HepG2 (cell line): ENCODE results near the gene TMEM240. TPM values are rescaled to one million over a fixed set of nuclear protein-coding genes. Genes with fewer than 3 reads are reported as not detected.

ENCODE experiments used
- ASH2L ChIP-seq: fragments of 300-600, 200-600 bp; sonication (generic); IDR thresholded peaks from 2 replicates; pipeline ENCODE4 v1.7.0; 2017; ENCODE audit warnings: low read depth, mild to moderate bottlenecking, moderate library complexity, mixed read lengths, low read length; ENCODE audit not compliant: insufficient read length
- DNMT3B ChIP-seq: conservative IDR thresholded peaks from 2 replicates; pipeline ENCODE4 v1.6.1; 2016; ENCODE audit warnings: missing biosample characterization, control low read depth
- GATAD1 ChIP-seq: IDR thresholded peaks from 2 replicates; pipeline ENCODE4 v1.6.1; 2016; ENCODE audit warnings: missing genetic modification reagents, missing compliant biosample characterization
- HMG20A ChIP-seq: IDR thresholded peaks from 2 replicates; pipeline ENCODE4 v1.6.1; 2016; ENCODE audit warnings: borderline replicate concordance
- HNRNPK ChIP-seq: fragments of 200-400 bp; formaldehyde crosslinking; IDR thresholded peaks from 2 replicates; pipeline ENCODE4 v1.6.1; 2018; ENCODE audit warnings: low read length, low read depth, moderate library complexity, mild to moderate bottlenecking; ENCODE audit not compliant: poor library complexity, severe bottlenecking
- NONO ChIP-seq, 2 experiments: fragments of 450-650 bp in 1 of 2; sonication (generic) in 1 of 2; formaldehyde crosslinking in 1 of 2; IDR thresholded peaks in 1 of 2; conservative IDR thresholded peaks in 1 of 2; 2 replicates each; pipeline versions ENCODE4 v1.6.1 to v1.8.0; 2017 to 2022; ENCODE audit warnings: mild to moderate bottlenecking in 1 of 2, missing genetic modification reagents in 1 of 2, moderate library complexity in 1 of 2
- RARG ChIP-seq: sonication (generic); formaldehyde crosslinking; IDR thresholded peaks from 2 replicates; pipeline ENCODE4 v1.4.0; 2020; ENCODE audit warnings: low read depth, mild to moderate bottlenecking, missing genetic modification reagents
- ZNF441 ChIP-seq: sonication (generic); formaldehyde crosslinking; IDR thresholded peaks from 2 replicates; pipeline ENCODE4 v1.7.0; 2021; ENCODE audit warnings: missing genetic modification reagents, borderline replicate concordance
- ZNF709 ChIP-seq: sonication (generic); formaldehyde crosslinking; IDR thresholded peaks from 2 replicates; pipeline ENCODE4 v1.5.0; 2020; ENCODE audit warnings: mild to moderate bottlenecking, missing genetic modification reagents
- ZNF782 ChIP-seq: sonication (generic); formaldehyde crosslinking; IDR thresholded peaks from 2 replicates; pipeline ENCODE4 v1.4.0; 2020; ENCODE audit warnings: missing genetic modification reagents, mild to moderate bottlenecking, borderline replicate concordance
- polyA plus RNA-seq, 8 experiments: library from polyadenylated mRNA; depleted of rRNA in 3 of 8; stranded (reverse) in 7 of 8; unstranded in 1 of 8; fragments of >200 nt; fragmentation: Illumina TruSeq in 4 of 8; extraction: Trizol in 4 of 8; gene quantifications; 2 replicates each; pipeline versions ENCODE4 v1.2.1 to v1.2.3, GENCODE V29; 2011 to 2016; ENCODE audit warnings: low read depth in 4 of 8, missing spikeins in 1 of 8, mixed read lengths in 1 of 8; ENCODE audit not compliant: insufficient read depth in 1 of 8
- total RNA-seq, 5 experiments: library from RNA; depleted of rRNA; stranded (reverse); fragments of >200 nt; fragmentation: Illumina TruSeq; extraction: Trizol; gene quantifications; 2 replicates each; pipeline ENCODE4 v1.2.3, GENCODE V29; 2016; ENCODE audit warnings: low read depth in 1 of 5
- TF ChIP-seq, protein P1 (sequence below), 2 experiments: sonication (generic) in 1 of 2; formaldehyde crosslinking in 1 of 2; IDR thresholded peaks; 2 replicates each; pipeline versions ENCODE4 v1.4.0 to v1.6.1; 2016 to 2020; ENCODE audit warnings: borderline replicate concordance in 1 of 2, low read depth in 1 of 2, mild to moderate bottlenecking in 1 of 2, missing genetic modification reagents in 1 of 2
- TF ChIP-seq, protein P2 (sequence below): sonication (generic); formaldehyde crosslinking; IDR thresholded peaks from 2 replicates; pipeline ENCODE4 v1.5.0; 2020; ENCODE audit warnings: mild to moderate bottlenecking, missing genetic modification reagents, borderline replicate concordance
- TF ChIP-seq, protein P3 (sequence below): IDR thresholded peaks from 2 replicates; pipeline ENCODE4 v1.6.1; 2016; ENCODE audit warnings: control low read depth
- TF ChIP-seq, protein P4 (sequence below): sonication (generic); formaldehyde crosslinking; IDR thresholded peaks from 2 replicates; pipeline ENCODE4 v1.9.0; 2021; ENCODE audit warnings: missing genetic modification reagents, borderline replicate concordance
- TF ChIP-seq, protein P5 (sequence below): sonication (generic); formaldehyde crosslinking; IDR thresholded peaks from 2 replicates; pipeline ENCODE4 v1.4.0; 2020; ENCODE audit warnings: low read depth, mild to moderate bottlenecking, missing genetic modification reagents

The TMEM240 gene
- total and polyA plus RNA-seq, 2 of the 13 experiments (the other 11 are each of a cell fraction or from before 2014, with no cell fraction given) = 0.17 TPM; not detected in 1

DNA sequence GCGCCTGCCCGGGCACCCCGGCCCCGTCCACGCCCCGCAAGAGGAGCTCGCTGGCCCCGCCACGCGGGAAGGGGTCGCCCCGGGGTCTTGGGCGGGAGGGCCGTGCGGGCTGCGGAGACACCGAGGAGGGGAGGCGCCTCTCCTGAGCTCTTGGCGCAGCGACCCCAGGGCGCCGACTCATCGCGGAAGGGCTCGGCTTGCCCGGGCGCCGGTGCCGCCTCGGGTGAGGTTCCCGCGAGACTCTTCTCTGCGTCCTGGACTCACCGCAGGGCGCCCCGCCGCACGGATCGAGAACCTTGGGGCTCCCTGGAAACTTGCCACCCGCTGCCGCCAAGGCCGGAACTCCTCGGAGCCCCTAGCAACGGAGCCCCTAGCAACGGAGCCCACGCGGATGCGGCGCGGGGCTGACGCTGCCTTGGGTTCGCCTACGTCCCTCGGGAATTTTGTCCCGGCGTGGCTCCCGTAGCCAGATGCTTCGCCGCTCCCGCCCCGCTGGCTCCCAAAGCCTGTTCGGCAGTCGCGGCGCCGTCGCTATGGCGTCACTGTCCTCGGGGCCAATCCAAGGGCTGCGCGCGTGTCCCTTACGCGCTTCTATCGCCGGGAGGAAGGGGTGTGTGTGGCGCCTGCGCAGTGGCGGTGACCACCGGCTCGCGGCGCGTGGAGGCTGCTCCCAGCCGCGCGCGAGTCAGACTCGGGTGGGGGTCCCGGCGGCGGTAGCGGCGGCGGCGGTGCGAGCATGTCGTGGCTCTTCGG lies 28.7 kb downstream of the TMEM240 start, which contains the start of gene ATAD3A (continued):
- TF ChIP-seq, protein P1, sequence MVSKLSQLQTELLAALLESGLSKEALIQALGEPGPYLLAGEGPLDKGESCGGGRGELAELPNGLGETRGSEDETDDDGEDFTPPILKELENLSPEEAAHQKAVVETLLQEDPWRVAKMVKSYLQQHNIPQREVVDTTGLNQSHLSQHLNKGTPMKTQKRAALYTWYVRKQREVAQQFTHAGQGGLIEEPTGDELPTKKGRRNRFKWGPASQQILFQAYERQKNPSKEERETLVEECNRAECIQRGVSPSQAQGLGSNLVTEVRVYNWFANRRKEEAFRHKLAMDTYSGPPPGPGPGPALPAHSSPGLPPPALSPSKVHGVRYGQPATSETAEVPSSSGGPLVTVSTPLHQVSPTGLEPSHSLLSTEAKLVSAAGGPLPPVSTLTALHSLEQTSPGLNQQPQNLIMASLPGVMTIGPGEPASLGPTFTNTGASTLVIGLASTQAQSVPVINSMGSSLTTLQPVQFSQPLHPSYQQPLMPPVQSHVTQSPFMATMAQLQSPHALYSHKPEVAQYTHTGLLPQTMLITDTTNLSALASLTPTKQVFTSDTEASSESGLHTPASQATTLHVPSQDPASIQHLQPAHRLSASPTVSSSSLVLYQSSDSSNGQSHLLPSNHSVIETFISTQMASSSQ (IDR thresholded peaks at IDR 0.05; ENCODE audit: low read depth) = no peak
- TF ChIP-seq, protein P1 (CRISPR knock-in tag; IDR thresholded peaks at IDR 0.05; ENCODE audit: borderline replicate concordance) = peak; percentile 68; the same call in 1 of the 2 replicates
- TF ChIP-seq, protein P2, sequence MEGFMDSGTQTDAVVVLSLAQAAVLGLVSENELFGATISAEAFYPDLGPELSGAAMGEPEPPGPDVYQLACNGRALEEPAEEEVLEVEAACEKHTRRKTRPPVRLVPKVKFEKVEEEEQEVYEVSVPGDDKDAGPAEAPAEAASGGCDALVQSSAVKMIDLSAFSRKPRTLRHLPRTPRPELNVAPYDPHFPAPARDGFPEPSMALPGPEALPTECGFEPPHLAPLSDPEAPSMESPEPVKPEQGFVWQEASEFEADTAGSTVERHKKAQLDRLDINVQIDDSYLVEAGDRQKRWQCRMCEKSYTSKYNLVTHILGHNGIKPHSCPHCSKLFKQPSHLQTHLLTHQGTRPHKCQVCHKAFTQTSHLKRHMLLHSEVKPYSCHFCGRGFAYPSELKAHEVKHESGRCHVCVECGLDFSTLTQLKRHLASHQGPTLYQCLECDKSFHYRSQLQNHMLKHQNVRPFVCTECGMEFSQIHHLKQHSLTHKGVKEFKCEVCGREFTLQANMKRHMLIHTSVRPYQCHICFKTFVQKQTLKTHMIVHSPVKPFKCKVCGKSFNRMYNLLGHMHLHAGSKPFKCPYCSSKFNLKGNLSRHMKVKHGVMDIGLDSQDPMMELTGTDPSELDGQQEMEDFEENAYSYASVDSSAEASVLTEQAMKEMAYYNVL (CRISPR knock-in tag) = peak; percentile 75; the same call in 1 of the 2 replicates
- TF ChIP-seq ASH2L (peak; percentile 93), ZNF782 (CRISPR knock-in tag) (no peak), HMG20A (no peak), GATAD1 (CRISPR knock-in tag) (peak; percentile 99), ZNF441 (CRISPR knock-in tag) (no peak; the same call in 1 of the 2 replicates), RARG (CRISPR knock-in tag) (no peak), ZNF709 (0 out of 2 replicates have a peak, but pooled peaks have one; percentile 66), NONO (IDR thresholded peaks at IDR 0.05) (no peak), NONO (CRISPR knock-in tag; conservative IDR thresholded peaks at IDR 0.05) (peak; percentile 85), DNMT3B (CRISPR knock-in tag) (0 out of 2 replicates have a peak, but pooled peaks have one; percentile 70), HNRNPK (no peak)
- TF ChIP-seq, protein P3, sequence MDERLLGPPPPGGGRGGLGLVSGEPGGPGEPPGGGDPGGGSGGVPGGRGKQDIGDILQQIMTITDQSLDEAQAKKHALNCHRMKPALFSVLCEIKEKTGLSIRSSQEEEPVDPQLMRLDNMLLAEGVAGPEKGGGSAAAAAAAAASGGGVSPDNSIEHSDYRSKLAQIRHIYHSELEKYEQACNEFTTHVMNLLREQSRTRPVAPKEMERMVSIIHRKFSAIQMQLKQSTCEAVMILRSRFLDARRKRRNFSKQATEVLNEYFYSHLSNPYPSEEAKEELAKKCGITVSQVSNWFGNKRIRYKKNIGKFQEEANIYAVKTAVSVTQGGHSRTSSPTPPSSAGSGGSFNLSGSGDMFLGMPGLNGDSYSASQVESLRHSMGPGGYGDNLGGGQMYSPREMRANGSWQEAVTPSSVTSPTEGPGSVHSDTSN (CRISPR knock-in tag) = no peak
- TF ChIP-seq, protein P4, sequence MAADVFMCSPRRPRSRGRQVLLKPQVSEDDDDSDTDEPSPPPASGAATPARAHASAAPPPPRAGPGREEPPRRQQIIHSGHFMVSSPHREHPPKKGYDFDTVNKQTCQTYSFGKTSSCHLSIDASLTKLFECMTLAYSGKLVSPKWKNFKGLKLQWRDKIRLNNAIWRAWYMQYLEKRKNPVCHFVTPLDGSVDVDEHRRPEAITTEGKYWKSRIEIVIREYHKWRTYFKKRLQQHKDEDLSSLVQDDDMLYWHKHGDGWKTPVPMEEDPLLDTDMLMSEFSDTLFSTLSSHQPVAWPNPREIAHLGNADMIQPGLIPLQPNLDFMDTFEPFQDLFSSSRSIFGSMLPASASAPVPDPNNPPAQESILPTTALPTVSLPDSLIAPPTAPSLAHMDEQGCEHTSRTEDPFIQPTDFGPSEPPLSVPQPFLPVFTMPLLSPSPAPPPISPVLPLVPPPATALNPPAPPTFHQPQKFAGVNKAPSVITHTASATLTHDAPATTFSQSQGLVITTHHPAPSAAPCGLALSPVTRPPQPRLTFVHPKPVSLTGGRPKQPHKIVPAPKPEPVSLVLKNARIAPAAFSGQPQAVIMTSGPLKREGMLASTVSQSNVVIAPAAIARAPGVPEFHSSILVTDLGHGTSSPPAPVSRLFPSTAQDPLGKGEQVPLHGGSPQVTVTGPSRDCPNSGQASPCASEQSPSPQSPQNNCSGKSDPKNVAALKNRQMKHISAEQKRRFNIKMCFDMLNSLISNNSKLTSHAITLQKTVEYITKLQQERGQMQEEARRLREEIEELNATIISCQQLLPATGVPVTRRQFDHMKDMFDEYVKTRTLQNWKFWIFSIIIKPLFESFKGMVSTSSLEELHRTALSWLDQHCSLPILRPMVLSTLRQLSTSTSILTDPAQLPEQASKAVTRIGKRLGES = no peak
- TF ChIP-seq, protein P5, sequence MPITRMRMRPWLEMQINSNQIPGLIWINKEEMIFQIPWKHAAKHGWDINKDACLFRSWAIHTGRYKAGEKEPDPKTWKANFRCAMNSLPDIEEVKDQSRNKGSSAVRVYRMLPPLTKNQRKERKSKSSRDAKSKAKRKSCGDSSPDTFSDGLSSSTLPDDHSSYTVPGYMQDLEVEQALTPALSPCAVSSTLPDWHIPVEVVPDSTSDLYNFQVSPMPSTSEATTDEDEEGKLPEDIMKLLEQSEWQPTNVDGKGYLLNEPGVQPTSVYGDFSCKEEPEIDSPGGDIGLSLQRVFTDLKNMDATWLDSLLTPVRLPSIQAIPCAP (CRISPR knock-in tag) = no peak
